Measurements from ENCODE around the gene HAPLN2. TPM values are rescaled to one million over a fixed set of nuclear protein-coding genes. Genes with fewer than 3 reads are reported as not detected.

HAPLN2 gene
- total and polyA plus RNA-seq, 2 of the 8 experiments (the other 6 are each of a cell fraction or from before 2014, with no cell fraction given) = 0.19 to 0.51 TPM

GRCh38 chr1:156586892-156587477 lies 32.2 kb upstream of the HAPLN2 start:
- Histone ChIP-seq H3K18ac (ENCODE audit: extremely low read depth, low read length) (no peak overlapping the region), H2AK5ac (ENCODE audit: low read depth, low read length) (no peak overlapping the region), H3K79me2 (ENCODE audit: control insufficient read depth in 1 of 2, insufficient read depth in 2 of 2, low read length in 2 of 2) (no peaks in the 10 kb centered on the region), H3K9me3 (ENCODE audit: insufficient read depth in 2 of 2, low read depth in 1 of 2, low read length in 1 of 2) (no peaks in the 10 kb centered on the region), H3K56ac (replicated peaks; ENCODE audit: insufficient read length, low read depth, low read length) (no peak overlapping the region), H3K4me1 (replicated peaks in 1 of 4; ENCODE audit: control insufficient read depth in 3 of 4, insufficient read depth in 4 of 4, low read length in 3 of 4) (peaks cover 0 to 18% (median 5%) of the 10 kb centered on the region in 4 experiments; a peak in 6 of 7 replicates), H3K23ac (ENCODE audit: insufficient read length) (no peak overlapping the region), H2AFZ (ENCODE audit: low read length) (no peak overlapping the region), H4K5ac (ENCODE audit: insufficient read length, low read depth, low read length) (no peak overlapping the region), H4K8ac (ENCODE audit: extremely low read depth, insufficient read depth, low read length) (no peak overlapping the region), H2BK12ac (ENCODE audit: low read depth, low read length) (0 out of 2 replicates have a peak overlapping the region, but pooled peaks have one; percentile 3), H3K27me3 (replicated peaks in 1 of 4; ENCODE audit: control insufficient read depth in 3 of 4, extremely low read depth in 1 of 4, insufficient read depth in 3 of 4, low read length in 3 of 4) (no peaks in the 10 kb centered on the region), H2BK20ac (ENCODE audit: low read length) (no peak overlapping the region), H3K23me2 (ENCODE audit: low read depth, low read length) (peaks cover 6% of the 10 kb centered on the region), H3K4ac (replicated peaks; ENCODE audit: insufficient read length, low read depth, low read length) (no peak overlapping the region), H4K20me1 (replicated peaks in 1 of 2; ENCODE audit: control insufficient read depth in 1 of 2, insufficient read depth in 2 of 2, low read length in 2 of 2) (no peaks in the 10 kb centered on the region), H3K79me1 (ENCODE audit: low read depth, low read length) (no peaks in the 10 kb centered on the region), H3K14ac (ENCODE audit: insufficient read length) (no peak overlapping the region), H3K9ac (replicated peaks in 1 of 4; ENCODE audit: extremely low read depth in 1 of 4, low read depth in 3 of 4, low read length in 3 of 4) (no peak overlapping the region), H3K4me3 (ENCODE audit: extremely low read depth in 1 of 4, insufficient read depth in 2 of 4, low read depth in 3 of 4, low read length in 4 of 4) (no peak overlapping the region), H4K91ac (replicated peaks; ENCODE audit: insufficient read length, low read length) (no peak overlapping the region), H2BK5ac (ENCODE audit: low read depth, low read length) (no peak overlapping the region), H3K4me2 (ENCODE audit: insufficient read depth in 1 of 2, low read depth in 2 of 2, low read length in 2 of 2) (no peak overlapping the region), H3K36me3 (ENCODE audit: control insufficient read depth in 2 of 4, insufficient read depth in 4 of 4, low read length in 3 of 4) (no peaks in the 10 kb centered on the region), H3K27ac (ENCODE audit: low read depth, low read length) (no peak overlapping the region), H2BK120ac (replicated peaks; ENCODE audit: low read depth, low read length) (no peak overlapping the region), H2BK15ac (ENCODE audit: low read length) (no peak overlapping the region)
- DNase-seq (ENCODE audit: low read depth in 1 of 2, low spot score in 2 of 2) (no peak), FAIRE-seq (no peak)
- CTCF ChIA-PET (ENCODE audit: partially characterized antibody) = interaction anchor here (0.7 to 4.7 kb wide), 13 partner anchors 11 to 228 kb away, joined by 3 to 35 read pairs (median 5); partner anchors contain the start of genes GPATCH4 and HAPLN2
- 95% methylated on average over 3 of the region's 3 CpGs; no CpG with 5 or more reads in 1 of the 2 experiments for WGBS, 2 experiments (ENCODE audit: extremely low coverage in 1 of 2, insufficient coverage in 1 of 2, insufficient read length in 1 of 2, insufficient replicate concordance in 2 of 2, low coverage in 1 of 2, low lambda C conversion rate in 2 of 2, missing lambda C conversion rate in 1 of 2)
- POLR2A ChIA-PET (ENCODE audit: partially characterized antibody) = interaction anchor here (0.7 to 1.6 kb wide), 6 partner anchors 9 to 56 kb away, joined by 3 to 9 read pairs (median 4); no protein-coding TSS in a partner anchor
- no peak for TF ChIP-seq NANOG (IDR thresholded peaks at IDR 0.05; ENCODE audit: insufficient read depth, low read depth, low read length, poor library complexity, severe bottlenecking)
- TF ChIP-seq, protein P1, sequence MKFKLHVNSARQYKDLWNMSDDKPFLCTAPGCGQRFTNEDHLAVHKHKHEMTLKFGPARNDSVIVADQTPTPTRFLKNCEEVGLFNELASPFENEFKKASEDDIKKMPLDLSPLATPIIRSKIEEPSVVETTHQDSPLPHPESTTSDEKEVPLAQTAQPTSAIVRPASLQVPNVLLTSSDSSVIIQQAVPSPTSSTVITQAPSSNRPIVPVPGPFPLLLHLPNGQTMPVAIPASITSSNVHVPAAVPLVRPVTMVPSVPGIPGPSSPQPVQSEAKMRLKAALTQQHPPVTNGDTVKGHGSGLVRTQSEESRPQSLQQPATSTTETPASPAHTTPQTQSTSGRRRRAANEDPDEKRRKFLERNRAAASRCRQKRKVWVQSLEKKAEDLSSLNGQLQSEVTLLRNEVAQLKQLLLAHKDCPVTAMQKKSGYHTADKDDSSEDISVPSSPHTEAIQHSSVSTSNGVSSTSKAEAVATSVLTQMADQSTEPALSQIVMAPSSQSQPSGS (IDR thresholded peaks at IDR 0.05; ENCODE audit: low read length) = no peak
- TF ChIP-seq, protein P2, sequence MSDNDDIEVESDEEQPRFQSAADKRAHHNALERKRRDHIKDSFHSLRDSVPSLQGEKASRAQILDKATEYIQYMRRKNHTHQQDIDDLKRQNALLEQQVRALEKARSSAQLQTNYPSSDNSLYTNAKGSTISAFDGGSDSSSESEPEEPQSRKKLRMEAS (IDR thresholded peaks at IDR 0.05) = no peak
- TF ChIP-seq POU5F1 (IDR thresholded peaks at IDR 0.05; ENCODE audit: low read depth, low read length) = no peak
- TF ChIP-seq CBX8 (IDR thresholded peaks at IDR 0.05; ENCODE audit: borderline replicate concordance, low read depth, low read length) = no peak
- TF ChIP-seq POLR2AphosphoS5 (IDR thresholded peaks at IDR 0.05; ENCODE audit: low read depth, low read length) = no peak
- no peak for TF ChIP-seq MAFK (IDR thresholded peaks at IDR 0.05; ENCODE audit: low read depth, low read length)
- TF ChIP-seq BACH1 (IDR thresholded peaks at IDR 0.05; ENCODE audit: low read length) = no peak
- TF ChIP-seq EGR1 (IDR thresholded peaks at IDR 0.05; ENCODE audit: borderline replicate concordance, low read depth, low read length) = no peak
- TF ChIP-seq CEBPB (IDR thresholded peaks at IDR 0.05; ENCODE audit: low read depth, low read length) = no peak
- TF ChIP-seq CHD2 (IDR thresholded peaks at IDR 0.05; ENCODE audit: low read length) = no peak
- no peak for TF ChIP-seq ASH2L (IDR thresholded peaks at IDR 0.05; ENCODE audit: low read length)

All from H1 (cell line).